HG03378 (cell line): ENCODE data around the gene C18orf63.
"Not testable (repeated sequence)": the region's sequence is repeated elsewhere in the genome, so short reads cannot be mapped to it uniquely, and the experiment has no call there.

Experiments used
- ATAC-seq: cut with Tn5 transposase; IDR thresholded peaks from one replicate; pipeline ENCODE4 v1.9.1; 2021; ENCODE audit warnings: mild to moderate bottlenecking, moderate library complexity; ENCODE audit not compliant: unreplicated experiment

The C18orf63 gene

GRCh38 chr18:74326231-74326630, 10.6 kb downstream of the C18orf63 start:
- ATAC-seq = no peak

GRCh38 chr18:74326791-74327190, 11.2 kb downstream of the C18orf63 start:
- not testable (repeated sequence) for ATAC-seq

GRCh38 chr18:74328206-74328605, 12.6 kb downstream of the C18orf63 start:
- no peak for ATAC-seq

- no peak for ATAC-seq
Observed at GRCh38 chr18:74329688-74330205, 14.1 kb downstream of the C18orf63 start.

GRCh38 chr18:74331404-74331803, 15.8 kb downstream of the C18orf63 start:
- no peak for ATAC-seq

- ATAC-seq = no peak
Observed at GRCh38 chr18:74333091-74333490, 17.5 kb downstream of the C18orf63 start.

- peak; percentile 72 for ATAC-seq
Observed at GRCh38 chr18:74334242-74334893, 18.7 kb downstream of the C18orf63 start.

- ATAC-seq = no peak
Observed at GRCh38 chr18:74336656-74337055, 21.0 kb downstream of the C18orf63 start.

- ATAC-seq = no peak
Observed at GRCh38 chr18:74337155-74337911, 21.7 kb downstream of the C18orf63 start.

GRCh38 chr18:74337912-74338309, 22.3 kb downstream of the C18orf63 start:
- no peak for ATAC-seq

- ATAC-seq = no peak
Observed at GRCh38 chr18:74342416-74343043, 26.9 kb downstream of the C18orf63 start.

- ATAC-seq = no peak
Observed at GRCh38 chr18:74346206-74346605, 30.6 kb downstream of the C18orf63 start.

GRCh38 chr18:74348581-74348980, 32.9 kb downstream of the C18orf63 start:
- ATAC-seq = no peak

- peak; percentile 75 for ATAC-seq
Observed at GRCh38 chr18:74351354-74351753, 35.7 kb downstream of the C18orf63 start.

GRCh38 chr18:74353169-74353775, 37.6 kb downstream of the C18orf63 start:
- ATAC-seq = peak; percentile 52

- ATAC-seq = no peak
Observed at GRCh38 chr18:74356959-74357358, 41.3 kb downstream of the C18orf63 start.

- no peak for ATAC-seq
Observed at GRCh38 chr18:74360852-74361655, 45.4 kb downstream of the C18orf63 start.

GRCh38 chr18:74367905-74368304, 52.3 kb downstream of the C18orf63 start:
- no peak for ATAC-seq

- ATAC-seq = no peak
Observed at GRCh38 chr18:74368901-74369705, 53.5 kb downstream of the C18orf63 start.

GRCh38 chr18:74370115-74370514, 54.5 kb downstream of the C18orf63 start:
- no peak for ATAC-seq
